H1 (cell line): ENCODE measurements around the gene C19orf73. TPM values are rescaled to one million over a fixed set of nuclear protein-coding genes. Genes with fewer than 3 reads are reported as not detected.

Experiments used
- ATF2 ChIP-seq: IDR thresholded peaks from 2 replicates; pipeline ENCODE4 v1.6.1; 2012; ENCODE audit warnings: low read length, inconsistent platforms
- CHD7 ChIP-seq: fragments of 300-600 bp; sonication (generic); IDR thresholded peaks from 2 replicates; pipeline ENCODE4 v1.7.1; 2012; ENCODE audit warnings: low read length, moderate library complexity, mild to moderate bottlenecking, inconsistent platforms; ENCODE audit not compliant: insufficient replicate concordance
- HDAC6 ChIP-seq: IDR thresholded peaks from one replicate; pipeline ENCODE4 v1.7.1; 2012; ENCODE audit warnings: low read depth, mild to moderate bottlenecking, inconsistent platforms, low read length, moderate library complexity
- JUN ChIP-seq: IDR thresholded peaks from 2 replicates; pipeline ENCODE4 v1.6.1; 2011; ENCODE audit warnings: low read depth, mild to moderate bottlenecking, improper control_type of control experiment, low read length
- KDM5A ChIP-seq: fragments of 200-600 bp; IDR thresholded peaks from 2 replicates; pipeline ENCODE4 v1.7.1; 2012; ENCODE audit warnings: mild to moderate bottlenecking, low read length, inconsistent platforms, mixed read lengths
- POLR2A ChIP-seq, 2 experiments: IDR thresholded peaks; 1 replicate in 1 of 2; 2 replicates in 1 of 2; pipeline ENCODE4 v1.6.1; 2011; ENCODE audit warnings: low read depth in 2 of 2, low read length in 2 of 2, mild to moderate bottlenecking in 2 of 2; ENCODE audit errors: control extremely low read depth in 1 of 2
- SP1 ChIP-seq: IDR thresholded peaks from 2 replicates; pipeline ENCODE4 v1.6.1; 2011; ENCODE audit warnings: low read depth, low read length
- polyA plus RNA-seq, 7 experiments: library from polyadenylated mRNA; depleted of rRNA in 3 of 7; stranded (reverse) in 5 of 7; unstranded in 2 of 7; fragments of >200 nt in 5 of 7; fragments of 200-250 nt in 2 of 7; gene quantifications; 1 replicate in 5 of 7; 2 replicates in 1 of 7; 4 replicates in 1 of 7; pipeline versions ENCODE4 v1.2.1 to v1.2.3, GENCODE V29; 2011 to 2013; ENCODE audit warnings: missing spikeins in 2 of 7, mixed read lengths in 2 of 7
- total RNA-seq: library from RNA; stranded (reverse); fragmentation: NEBNext Ultra II Directional; extraction: Animal tissue kit (Norgen Biotek cat#: 25700); gene quantifications from 2 replicates; pipeline ENCODE4 v1.2.1, GENCODE V29; 2021

Gene C19orf73
- total and polyA plus RNA-seq, 2 of the 8 experiments (the other 6 are each of a cell fraction or from before 2014, with no cell fraction given), result 2.5 to 4.6 TPM

- TF ChIP-seq CHD7 (no peak), POLR2A (IDR thresholded peaks at IDR 0.05; ENCODE audit: control extremely low read depth in 1 of 2, low read depth in 2 of 2, low read length in 2 of 2) (peak in 1 of 2 experiments; percentile 54; a peak in 2 of 3 replicates), ATF2 (no peak), SP1 (no peak), HDAC6 (no peak), JUN (no peak), KDM5A (no peak)
These were observed 21.3 kb downstream of the C19orf73 start (continued) for GRCh38 chr19:49097453-49098288.
